GM20431 (cell line): ENCODE data around the gene IGFL2.
"Not testable (repeated sequence)": the region's sequence is repeated elsewhere in the genome, so short reads cannot be mapped to it uniquely, and the experiment has no call there.

Experiments
- in situ Hi-C: fragments of 300-500 bp; cut with MseI, MboI; formaldehyde crosslinking; loops from one replicate; pipeline ENCODE4 v1.15.0; 2020; ENCODE audit warnings: low sequenced_read_pairs; ENCODE audit not compliant: unreplicated experiment

Gene IGFL2

DNA sequence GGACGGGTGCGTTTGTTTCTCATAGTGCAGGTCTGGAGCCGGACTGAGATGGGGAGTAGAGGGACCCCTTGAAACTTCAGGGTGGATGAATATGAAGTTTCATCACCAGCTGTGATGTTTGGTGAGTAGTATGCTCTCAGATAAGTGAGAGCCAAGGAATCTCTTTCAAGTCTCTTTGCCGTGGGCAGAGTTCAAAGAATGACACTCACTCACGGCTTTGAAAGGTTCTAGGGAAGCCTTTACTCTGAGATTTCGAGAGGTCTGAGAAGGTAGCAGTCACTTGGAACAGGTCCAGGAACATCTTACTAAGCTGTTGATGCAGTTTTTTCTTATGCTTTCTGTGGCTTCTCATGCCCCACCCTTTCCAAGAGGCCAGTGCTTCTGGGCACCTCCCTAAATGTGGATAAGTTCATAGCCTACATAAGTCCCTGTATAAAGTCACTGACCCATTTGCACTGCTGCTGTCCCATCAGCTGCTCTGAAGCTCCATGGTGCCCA lies at the start of gene IGFL2:
Gene IGFL2 (plus strand): TSS at position 448 of the 498 bp plus-strand sequence. CDS start 41 bp downstream, at position 489.
- in situ Hi-C loops, result no loop called here

GRCh38 chr19:46100344-46100743 lies 47.7 kb upstream of the IGFL2 start:
- in situ Hi-C loops, result no loop called here

DNA sequence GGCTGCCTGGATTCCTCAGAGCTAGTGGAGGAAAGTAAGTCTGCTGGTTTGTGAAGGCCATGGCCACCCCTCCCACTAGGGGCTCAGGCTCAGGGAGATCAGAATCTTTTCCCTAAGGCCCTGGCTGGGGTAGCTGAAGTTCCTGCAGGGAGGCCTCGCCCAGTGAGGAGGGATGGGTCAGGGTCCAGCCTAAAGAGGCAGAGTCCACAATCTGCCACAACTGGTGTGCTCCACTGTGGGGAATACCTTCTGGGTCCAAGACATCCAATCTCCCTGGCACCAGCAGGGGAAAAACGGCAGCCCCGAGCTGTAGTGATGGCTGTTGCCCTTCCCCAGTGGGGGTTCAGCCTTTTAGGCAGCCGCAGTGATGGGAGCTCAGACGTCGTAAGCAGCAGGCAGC lies 46.7 kb upstream of the IGFL2 start:
- in situ Hi-C loops, result no loop called here

DNA sequence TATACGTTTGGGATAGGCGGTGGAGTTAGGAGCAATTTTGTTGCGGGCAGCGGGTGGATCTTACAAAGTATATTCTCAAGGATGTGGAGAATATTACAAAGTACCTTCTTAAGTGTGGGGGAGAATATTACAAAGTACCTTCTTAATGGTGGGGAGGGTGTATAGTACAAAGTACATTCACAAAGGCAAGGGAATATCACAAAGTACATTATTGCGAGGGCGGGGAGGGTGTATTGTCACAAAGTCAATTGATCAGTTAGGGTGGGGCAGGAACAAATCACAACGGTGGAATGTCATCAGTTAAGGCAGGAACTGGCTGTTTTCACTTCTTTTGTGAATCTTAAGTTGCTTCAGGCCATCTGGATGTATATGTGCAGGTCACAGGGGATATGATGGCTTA lies 45.7 kb upstream of the IGFL2 start:
- in situ Hi-C loops, result not testable (repeated sequence)

DNA sequence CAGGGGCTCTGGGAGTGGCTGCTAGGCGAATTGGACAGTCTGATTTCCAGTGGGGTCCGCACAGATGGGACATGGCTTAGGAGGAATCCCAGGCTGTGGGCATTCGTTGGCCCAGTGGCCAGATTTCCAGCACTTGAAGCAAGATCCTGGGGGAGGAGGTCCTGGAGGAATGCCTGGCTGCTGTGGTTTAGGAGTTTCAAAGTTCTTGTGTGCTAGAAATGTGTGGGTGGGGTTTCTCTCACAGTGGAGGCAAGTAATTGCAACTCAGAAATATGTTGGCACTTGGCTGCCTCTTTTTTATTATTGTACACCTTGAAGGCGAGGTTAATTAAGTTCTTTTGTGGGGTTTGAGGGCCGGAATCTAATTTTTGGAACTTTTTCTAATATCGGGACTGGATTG lies 40.7 kb upstream of the IGFL2 start:
- in situ Hi-C loops, result no loop called here

DNA sequence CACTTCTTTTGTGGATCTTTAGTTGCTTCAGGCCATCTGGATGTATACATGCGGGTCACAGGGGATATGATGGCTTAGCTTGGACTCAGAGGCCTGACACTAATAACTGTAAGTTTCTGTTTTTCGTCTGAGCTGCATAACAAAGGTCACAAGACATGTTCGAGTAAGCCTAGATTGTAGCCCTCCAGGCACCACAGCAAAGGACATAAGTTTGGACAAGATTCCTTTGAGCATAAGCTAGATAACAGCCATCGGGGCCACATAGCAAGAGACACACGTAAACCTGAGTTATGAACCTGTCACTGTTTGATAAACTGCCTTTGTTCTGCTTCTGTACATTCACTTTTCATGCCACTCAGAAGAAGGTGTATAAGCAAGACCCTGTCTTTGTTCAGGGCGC lies 38.2 kb upstream of the IGFL2 start:
- in situ Hi-C loops, result no loop called here

GRCh38 chr19:46111376-46111775 lies 36.7 kb upstream of the IGFL2 start:
- in situ Hi-C loops, result no loop called here

DNA sequence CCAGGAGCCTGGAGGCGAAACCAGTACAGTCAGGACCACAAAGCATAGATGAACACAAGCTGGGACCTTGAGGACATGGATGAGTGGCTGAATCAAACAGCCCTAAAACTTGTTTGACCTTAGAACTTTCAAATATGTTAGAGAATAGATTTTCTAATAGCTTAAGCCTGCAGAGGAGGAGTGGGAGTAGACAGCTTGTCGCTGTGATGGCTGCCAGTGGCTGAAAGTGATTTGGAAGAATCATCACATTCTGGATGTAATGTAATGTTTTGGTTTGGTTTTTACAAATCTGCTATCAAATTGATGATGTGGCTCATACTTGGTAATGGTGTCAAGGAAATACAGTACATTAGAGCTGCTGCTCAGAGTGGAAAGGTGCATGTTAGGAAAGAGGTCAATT lies 35.5 kb upstream of the IGFL2 start:
- in situ Hi-C loops, result no loop called here

DNA sequence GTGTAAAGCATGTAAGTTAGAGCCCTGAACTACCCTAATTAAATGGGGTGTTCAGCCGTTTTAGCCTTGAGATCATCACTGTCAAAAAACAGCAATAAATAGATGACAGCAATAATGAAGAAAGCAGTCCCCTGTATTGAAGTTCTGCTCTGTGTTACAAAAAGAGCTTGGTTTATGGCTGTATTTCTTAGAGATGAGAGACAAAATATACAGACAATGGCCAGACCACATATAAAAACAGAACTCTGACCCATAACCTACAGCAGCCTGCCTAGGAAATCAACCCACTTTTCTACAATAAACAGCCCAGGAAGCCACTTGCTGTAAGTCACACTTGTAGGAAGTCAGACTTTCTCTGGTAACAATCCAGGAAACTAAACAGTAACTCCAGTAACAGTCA lies 34.3 kb upstream of the IGFL2 start:
- in situ Hi-C loops, result no loop called here

DNA sequence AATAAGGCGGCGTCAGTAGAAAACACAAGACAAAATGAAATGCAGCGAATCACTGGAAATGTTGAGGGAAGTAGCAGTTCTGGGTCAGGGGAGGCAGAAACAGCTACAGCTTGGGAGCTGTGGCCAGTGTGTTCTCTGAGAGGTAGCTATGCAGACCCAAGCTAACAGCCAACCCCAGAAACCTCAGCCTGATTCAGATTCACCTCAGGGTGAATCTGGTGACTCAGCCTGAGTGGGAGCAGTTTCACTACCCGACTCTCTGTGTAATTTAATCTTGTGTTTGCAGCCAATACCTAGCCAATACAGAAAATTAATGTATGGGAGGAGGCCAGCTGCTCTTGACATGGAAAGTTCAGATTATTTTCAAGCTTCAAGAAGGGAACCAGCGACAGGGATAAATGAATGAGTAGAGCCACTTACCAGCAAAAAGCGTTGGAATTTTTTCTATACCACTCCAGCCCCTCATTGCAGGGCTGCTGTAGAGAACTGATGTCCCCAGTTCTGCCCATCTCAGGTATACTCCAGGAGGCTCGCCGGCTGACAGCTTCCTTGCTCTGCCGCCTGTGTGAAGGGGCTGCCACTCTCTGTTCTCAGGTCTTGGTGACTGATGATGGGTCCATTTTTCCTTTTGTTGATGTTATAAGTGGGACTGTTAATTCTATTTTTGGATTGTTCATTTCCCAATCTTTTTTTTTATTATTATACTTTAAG lies 32.5 kb upstream of the IGFL2 start:
- in situ Hi-C loops, result no loop called here

DNA sequence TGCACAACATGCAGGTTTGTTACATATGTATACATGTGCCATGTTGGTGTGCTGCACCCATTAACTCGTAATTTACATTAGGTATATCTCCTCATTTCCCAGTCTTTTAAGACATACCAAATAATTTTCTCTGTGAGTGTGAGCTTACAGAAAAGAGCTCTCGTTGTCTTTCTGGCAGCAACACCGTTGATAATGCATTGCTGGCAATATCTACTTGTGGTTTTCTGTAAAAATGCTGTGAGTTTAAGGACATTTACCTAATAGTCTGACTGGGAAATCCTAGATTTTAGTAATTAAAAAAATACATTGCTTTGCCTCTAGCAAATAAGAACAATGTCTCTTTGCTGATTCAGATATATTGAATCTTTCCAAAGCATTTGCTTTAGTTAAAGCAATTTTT lies 31.9 kb upstream of the IGFL2 start:
- in situ Hi-C loops, result no loop called here

- in situ Hi-C loops, result no loop called here
Observed at GRCh38 chr19:46118136-46118535, 29.9 kb upstream of the IGFL2 start.

- in situ Hi-C loops, result no loop called here
Observed at GRCh38 chr19:46124638-46125115, 23.4 kb upstream of the IGFL2 start, which contains the start of gene IGFL3. TSS of gene IGFL3 (minus strand) at chr19:46124688. CDS start at chr19:46124649, 39 bp downstream.

DNA sequence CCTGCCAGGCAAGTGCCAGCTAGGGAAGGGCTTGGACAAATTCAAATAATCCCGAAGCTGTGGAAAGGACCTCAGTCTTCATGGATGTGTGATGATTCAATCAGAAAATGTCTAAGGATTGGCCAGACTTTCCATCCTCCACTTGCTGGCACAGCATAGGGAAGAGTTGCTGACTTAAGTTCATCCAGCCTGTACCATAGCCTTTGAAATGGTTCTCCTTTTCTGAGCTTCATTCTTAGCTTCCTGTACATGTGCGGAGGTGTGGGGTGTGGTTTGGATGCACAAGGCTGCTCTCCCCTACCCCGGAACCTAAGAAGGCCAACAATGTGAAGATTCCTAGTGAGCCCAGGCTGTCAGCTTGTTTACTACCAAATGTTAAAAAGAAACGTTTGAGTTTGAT lies 22.6 kb upstream of the IGFL2 start:
- in situ Hi-C loops, result no loop called here

- in situ Hi-C loops, result no loop called here
Observed at GRCh38 chr19:46126086-46126580, 21.9 kb upstream of the IGFL2 start.

DNA sequence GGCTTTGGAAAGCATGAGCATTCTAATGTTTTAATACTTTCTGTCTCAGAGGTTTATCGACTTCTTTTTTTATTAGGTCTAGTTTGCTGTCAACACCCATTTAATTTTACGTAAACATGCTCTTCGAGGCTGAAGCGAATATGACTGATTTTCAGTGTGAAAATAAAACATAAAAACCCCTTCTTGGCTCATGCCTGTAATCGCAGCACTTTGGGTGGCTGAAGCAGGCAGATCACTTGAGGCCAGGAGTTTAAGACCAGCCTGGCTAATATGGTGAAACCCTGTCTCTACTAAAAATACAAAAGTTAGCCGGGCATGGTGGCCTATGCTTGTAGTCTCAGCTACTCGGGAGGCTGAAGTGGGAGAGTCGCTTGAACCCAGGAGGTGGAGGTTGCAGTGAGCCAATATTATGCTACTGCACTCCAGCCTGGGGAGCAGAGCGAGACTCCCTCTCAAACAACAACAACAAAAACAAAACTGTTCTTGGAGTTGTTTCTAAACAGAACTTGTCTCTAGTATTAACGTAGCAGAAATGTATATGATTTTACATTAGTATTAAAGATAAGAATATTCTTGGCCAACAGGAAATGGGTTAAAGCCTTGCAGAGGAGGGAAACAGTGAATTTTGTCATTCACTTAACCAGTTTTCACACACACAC lies 16.4 kb upstream of the IGFL2 start:
- in situ Hi-C loops, result no loop called here

DNA sequence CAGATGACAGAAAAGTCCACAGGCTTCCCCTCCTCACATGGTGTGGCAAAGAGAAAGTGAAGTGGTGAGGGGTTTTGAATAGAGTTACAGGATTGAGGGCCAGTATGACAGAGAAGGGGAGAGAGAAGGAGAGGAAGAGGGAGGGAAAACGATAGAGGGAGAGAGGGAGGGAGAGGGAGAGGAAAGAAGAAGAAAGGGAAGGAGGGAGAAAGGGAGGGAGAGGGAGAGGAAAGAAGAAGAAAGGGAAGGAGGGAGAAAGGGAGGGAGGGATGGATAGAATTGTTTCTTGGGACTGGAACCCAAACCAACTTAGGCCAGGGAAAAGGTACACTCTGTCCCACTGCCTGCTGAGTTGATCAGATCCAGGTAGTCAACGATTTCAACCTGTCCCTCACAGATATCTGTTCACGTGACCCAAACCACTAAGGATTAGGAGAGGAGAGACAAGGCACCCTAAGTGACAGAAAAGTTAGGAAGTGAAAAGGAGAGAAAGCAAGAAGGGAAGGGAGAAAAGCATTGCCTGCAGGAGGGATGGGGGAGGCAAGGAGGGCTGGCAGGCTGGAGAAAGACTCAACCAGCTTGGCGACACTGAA lies 15.4 kb upstream of the IGFL2 start:
- in situ Hi-C loops, result no loop called here

DNA sequence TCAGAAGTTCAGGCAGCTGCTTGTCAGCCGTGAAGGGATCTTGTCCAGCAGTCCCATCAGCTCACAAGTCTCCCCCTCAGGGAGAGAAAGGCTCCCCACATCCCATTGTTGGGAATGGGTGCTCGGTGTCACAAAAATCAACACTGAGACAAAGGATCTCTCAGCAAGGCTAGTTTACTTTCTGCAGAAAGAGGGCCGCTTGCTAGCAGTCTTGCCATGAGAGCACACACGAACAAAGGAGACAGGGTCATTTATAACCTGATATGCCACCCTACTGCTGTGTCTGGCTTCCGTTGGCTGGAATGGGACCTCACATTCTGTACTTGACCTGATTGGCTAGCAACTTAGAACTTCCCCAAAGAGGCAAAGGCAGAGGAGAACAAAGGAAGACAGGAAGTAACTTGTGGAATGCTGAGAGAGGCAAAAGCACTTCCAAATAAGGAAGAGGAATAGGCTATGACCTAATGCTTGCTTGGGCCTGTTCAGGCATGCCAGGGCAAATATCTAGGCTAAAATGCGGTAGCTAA lies 14.9 kb upstream of the IGFL2 start:
- in situ Hi-C loops, result no loop called here

- in situ Hi-C loops, result no loop called here
Observed at GRCh38 chr19:46133777-46134241, 14.2 kb upstream of the IGFL2 start.

DNA sequence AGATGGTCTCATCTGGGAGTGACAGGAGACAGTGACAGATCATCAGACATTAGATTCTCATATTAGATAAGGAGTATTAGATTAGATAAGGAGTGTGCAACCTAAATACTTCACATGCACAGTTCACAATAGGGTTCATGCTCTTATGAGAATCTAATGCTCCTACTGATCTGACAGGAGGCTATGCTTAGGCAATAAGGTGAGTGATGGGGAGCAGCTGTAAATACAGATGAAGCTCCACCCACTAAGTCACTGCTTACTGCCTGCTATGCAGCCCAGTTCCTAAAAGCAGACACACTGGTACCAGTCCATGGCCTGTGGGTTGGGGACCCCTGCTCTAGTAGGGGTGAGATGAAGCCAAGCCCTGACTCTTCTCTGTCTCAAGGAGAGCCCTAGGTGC lies 13.5 kb upstream of the IGFL2 start:
- in situ Hi-C loops, result no loop called here
